ENCODE data around the gene SYNE1.
"Not testable (repeated sequence)": the region's sequence is repeated elsewhere in the genome, so short reads cannot be mapped to it uniquely, and the experiment has no call there.

Gene SYNE1

DNA sequence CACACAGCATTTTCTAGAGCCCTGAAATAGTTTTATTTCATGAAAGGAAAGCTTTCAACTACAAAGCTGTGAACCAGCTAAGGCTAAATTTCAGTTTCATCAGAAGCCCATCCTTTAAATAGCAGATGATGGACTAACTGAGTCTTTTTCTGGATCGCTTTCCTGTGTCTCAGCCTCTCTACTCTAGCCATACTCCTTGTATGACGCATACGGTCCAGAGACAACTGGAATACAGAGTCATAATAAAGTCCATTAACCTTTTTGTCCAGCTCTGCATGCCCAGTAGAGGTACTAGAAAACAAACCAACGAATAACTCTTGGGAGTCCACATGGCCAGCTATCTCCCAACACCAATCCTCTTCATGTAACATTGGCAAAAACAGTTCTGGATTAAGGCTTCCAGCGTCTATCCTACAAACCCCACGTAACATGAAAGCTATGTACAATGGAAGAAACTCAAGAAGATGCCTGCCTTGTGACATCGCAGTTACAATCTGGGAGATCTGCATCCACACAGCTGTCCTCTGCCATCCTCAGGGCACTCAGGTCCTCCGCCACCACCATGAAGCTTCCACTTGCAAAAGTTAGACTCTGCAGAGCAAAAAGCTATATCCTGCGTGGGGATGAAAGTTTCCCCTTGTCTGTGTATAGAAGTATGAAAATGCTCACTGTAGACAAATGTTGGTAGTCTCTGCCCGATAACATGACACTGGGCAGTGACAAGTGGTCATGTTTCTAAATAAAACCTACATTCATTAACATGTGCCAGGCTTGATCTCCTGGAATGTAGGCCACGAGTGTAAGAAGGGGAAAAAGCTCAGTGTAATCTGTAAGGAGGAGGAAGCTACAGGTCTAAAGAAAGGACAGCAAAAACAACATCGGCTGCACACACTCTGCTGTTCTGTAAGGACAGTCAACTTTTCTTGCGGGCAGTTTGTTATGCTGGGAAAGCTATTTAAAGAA lies 469.2 kb downstream of the SYNE1 start:
- DNase-seq = no peak

DNA sequence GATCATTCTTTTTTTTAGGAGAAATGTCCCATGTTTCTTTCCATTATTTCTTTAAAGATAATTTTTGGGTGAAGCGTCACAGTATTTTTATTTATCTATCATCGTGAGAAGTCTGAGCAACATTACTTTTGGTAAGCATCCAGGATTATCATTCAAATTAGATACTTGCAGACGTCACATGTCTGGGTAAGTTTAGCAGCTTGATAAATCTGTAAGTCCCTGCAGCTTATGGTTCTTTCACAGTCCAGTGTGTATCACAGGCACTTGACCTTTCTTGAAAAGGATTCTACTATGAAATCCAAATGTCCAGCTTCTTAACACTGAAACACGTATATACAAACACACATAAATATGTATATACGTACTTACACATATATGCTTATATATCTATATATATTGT lies 470.3 kb downstream of the SYNE1 start:
- no peak for DNase-seq

DNA sequence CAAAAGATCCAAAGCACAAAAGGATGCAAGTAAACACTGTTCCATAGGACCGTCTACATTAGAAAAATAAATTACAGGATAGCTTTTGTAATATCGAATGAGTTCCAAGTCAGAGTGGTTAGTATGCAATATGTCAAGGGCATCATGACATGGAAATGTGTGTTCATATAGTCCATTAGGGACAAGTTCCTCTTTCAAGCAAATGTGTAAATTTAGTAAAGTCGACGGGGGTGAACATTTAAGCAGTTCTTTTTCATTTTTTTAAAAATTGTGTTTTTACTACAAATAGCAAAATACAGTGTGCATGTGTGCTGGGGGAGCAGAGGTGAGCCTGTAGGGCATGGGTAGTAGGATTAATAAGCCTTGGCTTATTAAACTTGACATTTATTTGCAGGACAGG lies 470.7 kb downstream of the SYNE1 start:
- no peak for DNase-seq

DNA sequence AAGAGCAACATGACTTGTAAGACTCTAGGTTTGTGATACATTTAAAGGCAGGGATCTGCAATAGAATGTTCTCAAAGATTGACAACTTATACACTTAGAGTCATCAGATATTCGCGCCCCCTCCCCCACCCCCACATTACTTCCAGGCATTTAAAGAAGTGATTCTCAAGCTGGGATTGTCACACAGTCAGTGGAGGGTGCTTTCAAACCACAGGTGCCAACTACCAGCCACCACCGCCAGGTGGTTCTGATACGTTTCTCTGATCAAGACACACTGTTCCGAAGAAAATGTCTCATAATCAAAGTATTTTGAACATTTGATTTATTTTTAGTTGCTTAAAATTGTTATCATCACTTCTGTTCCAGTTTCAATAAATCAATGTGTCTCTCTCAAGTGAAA lies 472.2 kb downstream of the SYNE1 start:
- DNase-seq = no peak

- DNase-seq = peak; percentile 47
Measured at GRCh38 chr6:152161501-152161900, 475.7 kb downstream of the SYNE1 start.

- peak; percentile 56 for DNase-seq
Measured at GRCh38 chr6:152160346-152160745, 476.8 kb downstream of the SYNE1 start.

DNA sequence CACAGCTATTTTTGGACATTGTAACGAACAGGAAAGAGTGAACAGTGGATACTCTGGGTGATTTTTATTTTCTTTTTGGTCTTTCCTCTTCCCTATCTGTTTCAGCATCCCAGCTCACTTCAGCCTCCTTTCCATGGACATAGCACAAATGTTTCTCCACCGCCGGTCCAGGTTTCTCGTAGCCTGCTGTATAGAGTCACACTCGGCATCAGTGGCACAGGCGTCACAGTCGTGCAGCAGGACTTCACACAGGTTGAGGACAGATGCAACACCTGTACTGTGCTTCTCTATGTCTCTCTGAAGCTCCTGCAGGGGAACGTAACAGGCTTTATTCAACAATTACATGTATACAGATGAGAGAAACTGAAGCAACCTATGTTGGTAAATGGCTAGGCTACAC lies 481.4 kb downstream of the SYNE1 start:
- DNase-seq = no peak

DNA sequence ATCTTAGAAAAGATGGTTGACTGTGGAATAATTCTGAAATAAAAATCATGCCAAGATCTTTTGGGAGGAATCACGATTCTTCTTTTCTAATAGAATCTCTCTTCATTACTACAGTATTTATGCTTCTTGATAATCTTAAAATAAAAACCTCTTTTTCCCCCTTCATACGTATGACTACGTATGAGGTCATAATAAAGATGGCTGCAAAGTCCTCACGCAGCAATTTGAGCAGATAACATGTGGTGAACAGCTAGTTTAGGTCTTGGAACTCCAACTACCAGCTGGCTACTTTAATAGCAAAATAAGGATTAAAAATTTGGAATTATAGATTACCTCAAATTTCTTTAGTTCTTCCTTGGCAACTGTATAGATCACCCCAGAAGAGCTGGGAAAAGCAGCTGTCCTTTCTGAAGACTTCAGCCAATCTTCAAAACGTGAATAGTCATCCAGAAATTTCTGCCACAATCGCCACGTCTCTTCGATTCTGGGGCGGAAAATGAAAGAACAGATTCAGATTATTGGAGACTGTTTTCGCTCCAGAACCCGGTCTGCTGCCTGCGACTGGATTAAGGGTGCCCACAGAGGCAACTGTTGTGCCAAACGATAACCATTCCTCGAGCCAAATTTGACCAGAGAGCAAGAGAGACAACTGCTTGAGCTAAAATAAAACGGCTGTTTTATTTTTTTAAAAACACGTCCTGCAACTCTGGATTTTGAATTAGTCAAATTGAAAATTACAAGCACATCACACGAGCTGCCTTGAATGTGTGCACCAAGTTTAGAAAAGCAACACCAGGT lies 482.4 kb downstream of the SYNE1 start:
- DNase-seq = no peak

DNA sequence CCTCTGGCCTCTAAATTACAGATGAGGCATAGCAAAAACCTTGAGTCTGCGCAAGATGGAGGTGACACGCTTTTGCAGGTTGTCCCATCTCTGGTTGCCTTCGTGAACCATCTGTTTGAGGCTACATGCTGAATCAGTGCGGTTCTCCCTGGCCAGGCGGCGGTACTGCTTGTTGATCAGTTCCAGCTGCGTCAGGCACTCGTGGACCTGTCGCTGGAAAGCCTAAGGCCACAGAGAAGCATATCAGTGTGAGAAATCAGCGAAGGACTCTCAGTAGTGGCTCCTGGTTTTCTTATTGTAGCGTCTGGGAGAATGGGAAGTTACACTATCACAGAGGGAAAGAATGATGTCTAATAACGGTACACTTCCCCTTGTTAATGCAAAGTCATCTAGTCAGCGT lies 485.2 kb downstream of the SYNE1 start:
- no peak for DNase-seq

DNA sequence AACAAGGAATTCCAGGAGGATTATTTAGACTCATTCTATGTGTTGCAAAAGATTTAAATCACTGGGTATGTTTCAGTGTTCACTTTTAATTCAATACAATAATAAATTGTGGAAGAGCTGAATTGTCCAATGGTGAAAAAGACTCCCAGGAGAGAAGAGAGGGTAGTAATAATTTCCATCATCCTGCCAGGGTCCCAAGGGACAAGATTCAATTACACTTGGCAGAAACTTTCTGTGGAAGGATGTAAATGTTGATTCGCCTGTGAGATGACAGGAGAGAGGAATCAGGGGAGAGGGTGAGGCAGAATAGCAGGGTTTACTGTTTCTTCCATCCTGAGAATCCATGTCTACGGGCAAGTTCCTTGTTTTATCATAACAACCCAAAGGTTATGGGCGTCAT lies 487.0 kb downstream of the SYNE1 start:
- no peak for DNase-seq

GRCh38 chr6:152148412-152148811 lies 488.8 kb downstream of the SYNE1 start:
- no peak for DNase-seq

- no peak for DNase-seq
Measured at GRCh38 chr6:152147269-152147668, 489.9 kb downstream of the SYNE1 start.

- DNase-seq = no peak
Measured at GRCh38 chr6:152146385-152146784, 490.8 kb downstream of the SYNE1 start.

- no peak for DNase-seq
Measured at GRCh38 chr6:152143359-152143758, 493.8 kb downstream of the SYNE1 start.

DNA sequence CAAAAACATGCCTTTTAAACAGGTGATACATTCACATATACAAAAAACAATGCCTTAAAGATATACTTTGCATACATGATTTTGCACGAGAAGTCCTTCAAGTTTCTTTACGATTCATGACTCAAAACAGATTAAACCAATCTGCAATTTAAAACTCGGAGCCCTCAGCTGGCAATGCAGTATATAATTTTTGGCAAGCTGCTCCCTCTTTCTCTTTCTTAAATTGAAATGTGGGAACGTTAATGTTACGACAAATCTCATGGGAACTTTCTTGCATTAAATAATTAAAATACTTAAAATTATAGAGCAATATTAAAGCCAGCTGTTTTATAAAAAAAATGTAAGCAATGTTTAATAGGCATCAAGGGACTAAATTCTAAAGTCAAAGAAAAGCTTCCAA lies 495.1 kb downstream of the SYNE1 start:
- DNase-seq = no peak

GRCh38 chr6:152138344-152138743 lies 498.8 kb downstream of the SYNE1 start:
- not testable (repeated sequence) for DNase-seq

DNA sequence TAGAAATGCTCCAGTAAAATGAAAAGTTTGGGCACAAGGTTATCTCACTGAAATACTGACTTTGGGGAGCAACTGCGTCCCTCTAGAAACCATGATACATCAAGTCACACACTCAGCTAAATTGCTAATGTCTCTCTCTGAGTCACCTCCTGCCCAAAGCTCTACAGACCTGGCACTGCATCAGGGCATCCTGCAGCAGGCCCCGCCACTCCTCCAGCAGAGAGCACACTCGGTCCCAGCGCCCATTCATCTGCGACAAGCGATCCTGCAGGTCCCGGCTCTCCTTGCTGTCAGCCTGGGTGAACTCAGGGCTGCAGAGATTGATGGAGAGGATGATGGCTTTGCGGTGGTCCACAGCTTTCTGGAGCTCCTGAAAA lies 500.7 kb downstream of the SYNE1 start:
- no peak for DNase-seq

- no peak for DNase-seq
Measured at GRCh38 chr6:152135755-152136448, 501.3 kb downstream of the SYNE1 start.

- DNase-seq = no peak
Measured at GRCh38 chr6:152130441-152130840, 506.7 kb downstream of the SYNE1 start.

DNA sequence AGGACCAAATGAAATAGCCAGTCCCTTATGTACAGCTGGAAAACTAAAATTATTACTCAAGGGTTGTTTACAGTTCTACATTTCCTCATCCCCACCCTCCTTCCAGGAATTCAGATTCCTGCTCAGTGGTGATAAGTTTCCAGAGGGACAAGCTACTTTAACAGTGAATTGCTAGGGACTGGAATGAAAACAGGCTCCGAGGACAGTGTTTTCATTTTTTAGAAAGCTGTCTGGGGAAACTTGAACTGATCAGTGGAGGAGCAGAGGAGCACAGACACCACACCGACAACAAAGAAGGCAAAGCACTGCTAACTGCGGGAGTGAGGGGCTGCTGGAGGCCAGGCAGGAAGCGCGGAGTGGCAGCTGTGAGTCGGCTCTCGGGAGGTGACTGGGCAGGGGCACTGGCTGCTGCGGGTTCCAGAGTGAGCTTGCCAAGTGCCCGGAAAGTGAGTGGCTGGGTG lies 507.4 kb downstream of the SYNE1 start:
- no peak for DNase-seq

DNA sequence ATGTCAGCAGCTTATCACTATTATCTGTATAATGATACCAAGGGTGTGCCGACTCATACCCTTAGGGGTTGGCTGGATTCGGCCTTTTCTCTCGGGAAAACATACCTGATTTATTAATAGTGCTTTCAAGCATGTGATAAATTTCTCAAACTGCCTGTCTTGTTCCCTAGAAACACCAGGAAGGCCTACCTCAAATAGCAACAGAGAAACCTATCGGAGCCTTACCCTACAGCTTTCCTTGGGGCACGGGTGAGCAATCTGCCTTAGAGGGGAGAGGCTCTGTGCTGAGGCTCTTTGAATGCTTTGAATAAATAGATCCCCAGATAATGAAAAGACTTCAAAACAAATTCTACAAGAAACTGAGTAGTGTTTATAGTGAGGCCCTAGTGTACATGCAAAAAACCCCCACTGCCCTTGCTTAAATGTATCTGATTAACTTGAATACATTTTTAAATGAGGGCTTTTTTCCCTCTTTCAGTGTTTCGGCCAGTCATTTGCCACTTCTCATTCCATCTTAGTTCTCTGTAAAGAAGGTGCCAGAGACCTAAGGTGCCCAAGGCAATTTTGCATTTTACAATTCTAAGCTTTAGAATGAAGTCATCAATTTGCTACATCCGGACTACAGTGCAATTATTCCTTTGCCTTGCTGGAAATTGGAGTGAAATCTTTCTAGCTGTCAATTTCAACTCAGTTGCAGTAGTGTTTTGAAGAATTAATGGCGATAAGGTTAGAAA lies 509.6 kb downstream of the SYNE1 start:
- DNase-seq = no peak

GRCh38 chr6:152124429-152125074 lies 512.6 kb downstream of the SYNE1 start:
- DNase-seq = peak; percentile 38
